Panc1 (cell line): ENCODE results near the gene XG. TPM values are rescaled to one million over a fixed set of nuclear protein-coding genes. Genes with fewer than 3 reads are reported as not detected.

Source experiments
- ATAC-seq: fragments of 200-7000 bp; cut with Tn5 transposase; 2 replicates; pipeline ENCODE4 v1.9.1; 2020; ENCODE audit warnings: mild to moderate bottlenecking, moderate library complexity
- BruUV-seq: library from RNA; stranded (reverse); fragments of 400-500 nt; replicated peaks from 2 replicates; lab custom pipeline; 2021; lab: Mats Ljungman, UMichigan
- CTCF ChIA-PET: fragments of 300-600 bp; sonication (Branson Sonifier 250); formaldehyde crosslinking; loops from one replicate; lab custom pipeline; 2022; ENCODE audit warnings: antibody characterized with exemption; lab: Charles Lee
- POLR2A ChIA-PET: fragments of 300-600 bp; sonication (Branson Sonifier 250); formaldehyde crosslinking; loops from one replicate; lab custom pipeline; 2022; ENCODE audit warnings: antibody characterized with exemption; lab: Charles Lee
- DNase-seq: peaks from one replicate; pipeline ENCODE4 v3.0.0-alpha.2; 2010; ENCODE audit warnings: low read depth, low spot score
- H3K27ac ChIP-seq: 2 replicates; pipeline ENCODE4 v1.5.1; 2011; ENCODE audit warnings: mild to moderate bottlenecking, low read length, inconsistent platforms
- H3K27me3 ChIP-seq: fragments of 200-500 bp; sonication (Bioruptor generic); 2 replicates; pipeline ENCODE4 v1.6.0; 2014; ENCODE audit warnings: low read length, inconsistent platforms; ENCODE audit not compliant: control insufficient read depth, insufficient read depth
- H3K36me3 ChIP-seq: fragments of 200-500 bp; sonication (Bioruptor generic); 2 replicates; pipeline ENCODE4 v1.5.1; 2014; ENCODE audit warnings: inconsistent platforms, mild to moderate bottlenecking, low read length, moderate library complexity; ENCODE audit not compliant: control insufficient read depth, insufficient read depth
- H3K4me1 ChIP-seq: 2 replicates; pipeline ENCODE4 v1.5.1; 2011; ENCODE audit warnings: inconsistent platforms, mild to moderate bottlenecking, low read length, moderate library complexity; ENCODE audit not compliant: control insufficient read depth, insufficient read depth
- H3K4me3 ChIP-seq, 2 experiments: 2 replicates each; pipeline ENCODE4 v1.5.1; 2011 to 2012; ENCODE audit warnings: low read depth in 2 of 2, low read length in 2 of 2, mild to moderate bottlenecking in 2 of 2, inconsistent platforms in 1 of 2, moderate library complexity in 1 of 2
- H3K9me3 ChIP-seq: fragments of 200-500 bp; sonication (Bioruptor generic); 2 replicates; pipeline ENCODE4 v1.5.1; 2014; ENCODE audit warnings: low read depth, mild to moderate bottlenecking, inconsistent platforms, low read length, moderate library complexity; ENCODE audit not compliant: control insufficient read depth, insufficient read depth
- POLR2AphosphoS5 ChIP-seq: IDR thresholded peaks from 2 replicates; pipeline ENCODE4 v1.6.1; 2012; ENCODE audit warnings: mild to moderate bottlenecking, low read depth, low read length, moderate library complexity
- SIN3A ChIP-seq: IDR thresholded peaks from 2 replicates; pipeline ENCODE4 v1.6.1; 2012; ENCODE audit warnings: low read depth, mild to moderate bottlenecking, low read length, moderate library complexity, borderline replicate concordance; ENCODE audit not compliant: insufficient read depth
- TCF7L2 ChIP-seq: IDR thresholded peaks from 2 replicates; pipeline ENCODE4 v1.6.1; 2011; ENCODE audit warnings: mild to moderate bottlenecking, low read depth, low read length, inconsistent platforms
- in situ Hi-C: cut with HindIII; loops from 2 replicates; pipeline ENCODE4 v1.10.0; 2016; ENCODE audit warnings: low sequenced_read_pairs, low pct_unique_long_range_greater_than_20kb
- intact Hi-C: fragments of 100-400 bp; cut with micrococcal nuclease; formaldehyde crosslinking; loops from one replicate; pipeline ENCODE4 v1.10.0; 2022; ENCODE audit not compliant: unreplicated experiment
- total RNA-seq: library from RNA; stranded (reverse); gene quantifications from one replicate; pipeline ENCODE4 v1.2.1, GENCODE V29; 2021; ENCODE audit not compliant: unreplicated experiment
- TF ChIP-seq, protein P1 (sequence below), 2 experiments: IDR thresholded peaks; 2 replicates each; pipeline ENCODE4 v1.6.1; 2011 to 2012; ENCODE audit warnings: low read depth in 2 of 2, control low read depth in 1 of 2, low read length in 1 of 2, mild to moderate bottlenecking in 1 of 2, moderate library complexity in 1 of 2; ENCODE audit not compliant: insufficient read depth in 1 of 2
- TF ChIP-seq, protein P2 (sequence below): fragments of 450-650 bp; IDR thresholded peaks from 2 replicates; pipeline ENCODE4 v1.5.1; 2017; ENCODE audit warnings: mild to moderate bottlenecking

XG gene
- total RNA-seq, 1 experiment from 2014 or later: not detected

DNA sequence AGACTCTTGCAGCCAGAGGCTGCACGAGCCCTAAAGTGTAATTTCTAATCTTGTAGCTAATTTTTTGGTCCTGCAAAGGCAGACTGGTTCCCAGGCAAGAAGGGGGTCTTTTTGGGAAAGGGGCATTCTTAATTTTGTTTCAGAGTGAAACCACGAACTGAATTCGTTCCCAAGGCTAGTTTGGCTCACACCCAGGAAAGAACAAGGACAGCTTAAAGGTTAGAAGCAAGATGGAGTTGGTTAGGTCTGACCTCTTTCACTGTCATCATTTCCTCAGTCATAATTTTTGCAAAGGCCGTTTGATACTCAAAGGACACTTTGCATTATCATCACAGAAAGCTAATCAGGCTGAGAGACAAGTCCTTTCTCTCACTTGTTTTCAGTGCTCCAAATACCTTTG lies 30.9 kb downstream of the XG start:
- no peaks in the 10 kb centered on the region for H3K4me1 ChIP-seq
- ATAC-seq (no peak), DNase-seq (no peak)
- intact Hi-C loops: no loop called here
- no TSS peak for BruUV-seq
- no peaks in the 10 kb centered on the region for H3K27me3 ChIP-seq
- in situ Hi-C loops: no loop called here
- no peak overlapping the region for H3K27ac ChIP-seq
- H3K9me3 ChIP-seq: no peaks in the 10 kb centered on the region
- H3K36me3 ChIP-seq: no peaks in the 10 kb centered on the region
- H3K4me3 ChIP-seq: no peak overlapping the region
- TF ChIP-seq, protein P1, sequence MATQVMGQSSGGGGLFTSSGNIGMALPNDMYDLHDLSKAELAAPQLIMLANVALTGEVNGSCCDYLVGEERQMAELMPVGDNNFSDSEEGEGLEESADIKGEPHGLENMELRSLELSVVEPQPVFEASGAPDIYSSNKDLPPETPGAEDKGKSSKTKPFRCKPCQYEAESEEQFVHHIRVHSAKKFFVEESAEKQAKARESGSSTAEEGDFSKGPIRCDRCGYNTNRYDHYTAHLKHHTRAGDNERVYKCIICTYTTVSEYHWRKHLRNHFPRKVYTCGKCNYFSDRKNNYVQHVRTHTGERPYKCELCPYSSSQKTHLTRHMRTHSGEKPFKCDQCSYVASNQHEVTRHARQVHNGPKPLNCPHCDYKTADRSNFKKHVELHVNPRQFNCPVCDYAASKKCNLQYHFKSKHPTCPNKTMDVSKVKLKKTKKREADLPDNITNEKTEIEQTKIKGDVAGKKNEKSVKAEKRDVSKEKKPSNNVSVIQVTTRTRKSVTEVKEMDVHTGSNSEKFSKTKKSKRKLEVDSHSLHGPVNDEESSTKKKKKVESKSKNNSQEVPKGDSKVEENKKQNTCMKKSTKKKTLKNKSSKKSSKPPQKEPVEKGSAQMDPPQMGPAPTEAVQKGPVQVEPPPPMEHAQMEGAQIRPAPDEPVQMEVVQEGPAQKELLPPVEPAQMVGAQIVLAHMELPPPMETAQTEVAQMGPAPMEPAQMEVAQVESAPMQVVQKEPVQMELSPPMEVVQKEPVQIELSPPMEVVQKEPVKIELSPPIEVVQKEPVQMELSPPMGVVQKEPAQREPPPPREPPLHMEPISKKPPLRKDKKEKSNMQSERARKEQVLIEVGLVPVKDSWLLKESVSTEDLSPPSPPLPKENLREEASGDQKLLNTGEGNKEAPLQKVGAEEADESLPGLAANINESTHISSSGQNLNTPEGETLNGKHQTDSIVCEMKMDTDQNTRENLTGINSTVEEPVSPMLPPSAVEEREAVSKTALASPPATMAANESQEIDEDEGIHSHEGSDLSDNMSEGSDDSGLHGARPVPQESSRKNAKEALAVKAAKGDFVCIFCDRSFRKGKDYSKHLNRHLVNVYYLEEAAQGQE (IDR thresholded peaks at IDR 0.05; ENCODE audit: insufficient read depth in 1 of 2, low read depth in 2 of 2, low read length in 1 of 2): no peak
- no peak for TF ChIP-seq TCF7L2
- CTCF ChIA-PET: no interaction called here
- POLR2A ChIA-PET: no interaction called here

DNA sequence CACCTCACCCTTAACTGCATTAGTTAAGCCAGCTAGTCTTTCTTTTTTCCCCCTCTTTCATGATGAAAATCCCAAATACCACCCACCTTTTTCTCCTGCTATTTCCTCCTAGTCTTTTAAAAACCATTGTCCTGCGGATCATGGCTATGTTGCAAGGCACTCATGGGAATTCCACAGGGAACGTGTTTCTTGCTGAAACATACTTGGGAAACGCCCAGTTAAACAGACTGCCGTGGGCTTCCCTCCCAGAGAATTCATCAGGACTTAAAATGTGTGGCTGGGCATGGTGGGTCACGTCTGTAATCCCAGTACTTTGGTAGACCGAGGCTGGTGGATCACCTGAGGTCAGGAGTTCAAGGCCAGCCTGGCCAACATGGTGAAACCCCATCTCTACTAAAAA lies 32.2 kb downstream of the XG start:
- in situ Hi-C loops: no loop called here
- Histone ChIP-seq H3K27ac (no peak overlapping the region), H3K27me3 (no peaks in the 10 kb centered on the region), H3K9me3 (no peaks in the 10 kb centered on the region), H3K4me3 (no peak overlapping the region), H3K4me1 (no peaks in the 10 kb centered on the region), H3K36me3 (no peaks in the 10 kb centered on the region)
- ChIA-PET CTCF (no interaction called here), POLR2A (no interaction called here)
- no peak for ATAC-seq
- intact Hi-C loops: no loop called here
- no peak for TF ChIP-seq TCF7L2
- TF ChIP-seq, protein P2, sequence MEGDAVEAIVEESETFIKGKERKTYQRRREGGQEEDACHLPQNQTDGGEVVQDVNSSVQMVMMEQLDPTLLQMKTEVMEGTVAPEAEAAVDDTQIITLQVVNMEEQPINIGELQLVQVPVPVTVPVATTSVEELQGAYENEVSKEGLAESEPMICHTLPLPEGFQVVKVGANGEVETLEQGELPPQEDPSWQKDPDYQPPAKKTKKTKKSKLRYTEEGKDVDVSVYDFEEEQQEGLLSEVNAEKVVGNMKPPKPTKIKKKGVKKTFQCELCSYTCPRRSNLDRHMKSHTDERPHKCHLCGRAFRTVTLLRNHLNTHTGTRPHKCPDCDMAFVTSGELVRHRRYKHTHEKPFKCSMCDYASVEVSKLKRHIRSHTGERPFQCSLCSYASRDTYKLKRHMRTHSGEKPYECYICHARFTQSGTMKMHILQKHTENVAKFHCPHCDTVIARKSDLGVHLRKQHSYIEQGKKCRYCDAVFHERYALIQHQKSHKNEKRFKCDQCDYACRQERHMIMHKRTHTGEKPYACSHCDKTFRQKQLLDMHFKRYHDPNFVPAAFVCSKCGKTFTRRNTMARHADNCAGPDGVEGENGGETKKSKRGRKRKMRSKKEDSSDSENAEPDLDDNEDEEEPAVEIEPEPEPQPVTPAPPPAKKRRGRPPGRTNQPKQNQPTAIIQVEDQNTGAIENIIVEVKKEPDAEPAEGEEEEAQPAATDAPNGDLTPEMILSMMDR: no peak
- TF ChIP-seq SIN3A: no peak
- TF ChIP-seq, protein P1 (IDR thresholded peaks at IDR 0.05; ENCODE audit: insufficient read depth in 1 of 2, low read depth in 2 of 2, low read length in 1 of 2): no peak
- TF ChIP-seq POLR2AphosphoS5: no peak
- BruUV-seq: no TSS peak
- DNase-seq: no peak
